Pons (tissue), 1 donor: Measurements from ENCODE around the gene ATF7IP2.
"Not testable (repeated sequence)": the region's sequence is repeated elsewhere in the genome, so short reads cannot be mapped to it uniquely, and the experiment has no call there.

ENCODE experiments used
- DNase-seq: peaks from one replicate; pipeline ENCODE4 v3.0.0-alpha.2; 2016; ENCODE audit warnings: low spot score

ATF7IP2 gene

GRCh38 chr16:10452208-10453158 is 66.6 kb downstream of the ATF7IP2 start:
- not testable (repeated sequence) for DNase-seq

- DNase-seq, result no peak
Observed at GRCh38 chr16:10453159-10453510, 67.3 kb downstream of the ATF7IP2 start.

- no peak for DNase-seq
Observed at GRCh38 chr16:10465821-10466220, 80.0 kb downstream of the ATF7IP2 start.

DNA sequence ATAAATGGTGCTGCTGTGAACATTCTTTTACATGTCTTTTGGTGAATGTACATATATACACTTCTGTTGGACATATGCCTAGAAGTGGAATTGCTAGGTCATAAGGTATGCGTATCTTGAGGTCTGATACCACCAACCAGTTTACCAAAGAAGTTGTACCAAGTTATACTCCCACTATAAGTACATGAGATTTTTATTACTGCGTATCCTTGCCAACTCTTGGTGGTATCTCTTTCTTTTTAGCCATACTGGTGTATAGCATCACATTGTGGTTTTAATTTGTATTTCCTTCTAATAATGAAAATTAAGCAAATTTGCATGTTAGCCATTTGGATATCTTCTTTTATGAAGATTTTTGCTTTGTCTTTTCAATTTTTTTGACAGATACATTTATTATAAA is 80.5 kb downstream of the ATF7IP2 start:
- no peak for DNase-seq

DNA sequence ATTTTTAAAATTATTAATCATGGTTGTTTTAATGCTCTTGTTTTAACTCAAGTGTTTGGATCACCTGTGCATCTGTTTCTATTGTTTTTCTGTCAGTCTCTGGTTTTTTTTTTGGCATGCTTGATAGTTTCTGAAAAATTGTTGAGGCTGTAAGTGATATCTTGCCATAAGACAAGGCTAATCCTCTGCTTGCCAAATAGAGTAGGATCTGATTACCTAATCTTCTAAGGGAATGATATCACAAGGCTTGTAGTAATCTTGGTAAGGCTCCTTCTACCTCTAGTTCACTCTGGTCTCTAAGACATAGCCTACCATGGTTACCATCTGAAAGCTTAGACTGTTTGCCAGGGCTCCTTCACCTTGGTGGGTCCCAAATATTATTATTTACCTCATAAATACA is 81.0 kb downstream of the ATF7IP2 start:
- DNase-seq, result no peak

DNA sequence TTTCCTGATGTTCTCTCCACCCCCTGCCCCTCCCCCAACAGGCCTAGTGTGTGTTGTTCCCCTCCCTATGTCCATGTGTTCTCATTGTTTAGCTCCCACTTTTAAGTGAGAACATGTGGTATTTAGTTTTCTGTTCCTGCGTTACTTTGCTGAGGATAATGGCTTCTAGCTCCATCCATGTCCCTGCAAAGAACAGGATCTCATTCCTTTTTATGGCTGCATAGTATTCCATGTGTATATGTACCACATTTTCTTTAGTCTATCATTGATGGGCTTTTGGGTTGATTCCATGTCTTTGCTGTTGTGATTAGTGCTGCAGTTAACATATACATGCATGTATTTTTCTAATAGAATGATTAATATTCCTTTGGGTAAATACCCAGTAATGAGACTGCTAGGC is 90.8 kb downstream of the ATF7IP2 start:
- DNase-seq, result not testable (repeated sequence)

- DNase-seq, result no peak
Observed at GRCh38 chr16:10480151-10480550, 94.3 kb downstream of the ATF7IP2 start.

DNA sequence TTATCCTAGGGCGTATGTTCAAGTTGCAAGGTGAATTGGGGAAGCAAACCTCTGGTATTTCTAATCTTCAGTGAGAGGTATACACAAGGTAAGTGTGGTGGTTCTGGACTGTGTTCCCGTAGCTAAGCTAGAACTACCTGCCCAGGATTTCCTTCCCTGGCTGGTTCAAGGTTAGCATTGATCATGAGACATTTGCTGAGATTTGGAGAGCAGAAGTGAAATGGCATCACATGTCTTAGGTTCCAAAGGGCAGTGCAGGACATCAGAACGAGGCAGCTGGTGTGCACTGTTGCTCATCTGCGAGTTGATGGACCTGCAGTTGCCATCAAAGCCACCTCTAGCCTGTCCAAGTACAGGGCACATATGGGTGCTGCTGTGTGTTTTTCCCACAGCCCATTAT is 99.3 kb downstream of the ATF7IP2 start:
- DNase-seq, result no peak

GRCh38 chr16:10485698-10486382 is 100.0 kb downstream of the ATF7IP2 start:
- no peak for DNase-seq

DNA sequence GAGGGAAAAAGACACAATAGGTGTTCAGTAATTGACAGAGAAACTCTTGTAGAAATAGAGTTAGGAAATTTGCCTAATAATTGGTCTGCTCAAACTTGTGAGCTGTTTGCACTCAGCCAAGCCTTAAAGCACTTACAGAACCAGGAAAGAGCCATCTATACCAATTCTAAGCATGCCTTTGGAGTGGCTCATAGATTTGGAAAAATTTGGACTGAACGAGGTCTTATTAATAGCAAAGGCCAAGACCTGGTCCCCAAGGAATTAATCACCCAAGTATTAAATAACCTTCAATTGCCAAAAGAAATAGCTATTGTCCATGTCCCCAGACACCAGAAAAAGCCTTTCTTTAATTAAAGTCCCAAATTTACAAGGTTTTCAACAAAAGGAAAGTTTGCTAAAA is 104.3 kb downstream of the ATF7IP2 start:
- no peak for DNase-seq

DNA sequence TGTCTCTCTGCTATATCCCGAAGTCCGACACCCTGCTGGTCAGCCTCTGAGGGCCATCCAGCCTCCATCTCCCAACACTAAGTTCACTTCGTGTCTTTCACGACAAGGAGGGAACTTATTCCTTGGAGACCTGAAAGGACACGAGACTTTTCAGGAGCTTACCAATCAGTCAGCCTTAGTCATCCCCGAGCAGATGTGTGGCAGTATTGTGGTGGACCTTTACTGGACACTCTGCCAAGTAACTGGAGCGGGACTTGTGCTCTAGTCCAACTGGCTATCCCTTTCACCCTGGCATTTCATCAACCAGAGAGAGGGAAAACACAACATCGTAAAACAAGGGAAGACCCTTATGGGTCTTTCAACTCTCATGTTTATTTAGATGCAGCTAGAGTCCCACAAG is 107.4 kb downstream of the ATF7IP2 start:
- no peak for DNase-seq

DNA sequence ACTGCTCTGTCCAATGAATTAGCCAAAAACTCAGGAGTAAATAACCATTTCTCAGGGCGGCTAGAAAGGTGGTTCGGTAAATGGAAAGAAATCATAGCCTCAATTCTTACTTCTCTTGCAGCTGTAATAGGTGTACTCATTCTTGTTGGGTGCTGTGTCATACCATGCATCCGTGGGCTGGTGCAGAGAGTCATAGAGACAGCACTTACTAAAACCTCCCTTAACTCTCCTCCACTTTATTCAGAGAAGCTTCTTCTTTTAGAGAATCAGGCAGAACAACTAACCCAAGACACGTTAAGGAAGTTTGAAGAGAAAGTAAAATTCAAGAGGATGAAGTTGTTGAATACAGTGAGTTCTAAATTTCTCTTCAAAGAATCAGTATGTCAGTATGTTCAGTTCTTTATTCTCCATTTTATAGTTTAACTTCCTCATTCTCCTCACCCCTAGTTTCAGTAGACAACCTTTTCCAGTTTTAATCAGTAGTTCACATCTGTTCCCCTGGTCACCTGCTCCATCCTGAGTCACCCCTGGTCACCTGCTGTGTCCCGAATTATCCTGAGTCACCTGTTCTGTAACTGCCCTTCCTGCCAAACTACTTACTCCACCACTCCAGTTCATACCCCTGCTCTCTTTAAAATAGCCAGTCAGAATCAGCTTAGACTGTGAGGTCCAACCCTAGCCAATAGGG is 108.6 kb downstream of the ATF7IP2 start:
- no peak for DNase-seq

DNA sequence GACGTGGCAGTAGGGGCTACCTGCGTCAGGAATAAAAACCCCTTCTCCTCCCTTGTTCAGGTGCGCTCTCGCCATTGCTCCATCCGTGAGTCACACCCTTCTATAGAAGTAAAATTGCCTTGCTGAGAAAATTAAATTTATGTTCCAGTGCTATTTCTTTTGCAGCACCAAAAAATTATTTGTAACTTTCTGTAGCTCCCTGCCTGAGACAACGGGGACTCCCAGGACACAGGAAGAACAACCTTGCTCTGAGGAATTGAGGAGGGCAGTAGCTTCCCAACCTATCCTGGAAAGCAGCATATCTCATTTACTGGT is 109.1 kb downstream of the ATF7IP2 start:
- DNase-seq, result no peak

DNA sequence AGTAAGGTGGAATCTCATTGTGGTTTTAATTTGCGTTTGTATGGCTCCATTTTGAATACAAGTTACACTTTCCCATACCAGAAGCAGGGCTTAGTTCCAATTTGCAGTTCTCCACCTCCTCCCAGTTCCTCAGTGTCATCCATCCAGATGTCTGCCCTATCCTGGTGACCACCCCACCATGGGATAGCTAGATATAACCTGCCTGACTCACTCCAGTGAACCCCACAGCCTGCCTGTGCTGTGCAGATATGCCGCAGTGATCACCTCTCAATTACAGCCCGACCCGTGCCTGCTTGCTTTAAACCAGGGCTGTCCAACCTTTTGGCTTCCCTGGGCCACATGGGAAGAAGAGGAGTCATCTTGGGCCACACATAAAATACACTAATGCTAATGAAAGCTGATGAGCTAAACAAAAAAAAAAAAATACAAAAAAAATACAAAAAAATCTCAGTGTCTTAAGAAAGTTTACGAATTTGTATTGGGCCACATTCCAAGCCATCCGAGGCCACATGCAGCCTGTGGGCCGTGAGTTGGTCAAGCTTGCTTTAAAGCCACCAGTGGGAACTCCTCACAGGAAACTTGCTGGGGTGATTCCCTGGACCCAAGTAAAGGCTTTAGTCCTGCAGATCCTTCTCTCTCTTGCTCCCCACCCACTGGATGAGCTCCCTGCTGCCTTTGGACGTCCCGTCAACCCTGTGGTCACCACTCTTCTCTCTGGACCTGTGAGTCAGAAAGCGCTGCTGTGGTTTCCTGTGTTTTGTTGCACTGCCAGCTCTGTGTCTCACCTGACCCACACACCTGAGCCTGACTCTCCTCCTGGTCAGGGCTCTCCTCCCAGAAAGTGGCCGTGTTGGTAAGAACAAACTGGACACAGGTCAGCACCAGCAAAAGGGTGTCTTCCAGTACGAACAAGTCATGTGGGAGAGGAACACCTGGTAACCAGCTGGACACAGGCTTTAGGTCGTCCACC is 111.6 kb downstream of the ATF7IP2 start:
- DNase-seq, result no peak

GRCh38 chr16:10500582-10500981 is 114.7 kb downstream of the ATF7IP2 start:
- no peak for DNase-seq

- no peak for DNase-seq
Observed at GRCh38 chr16:10501016-10501607, 115.3 kb downstream of the ATF7IP2 start.

- no peak for DNase-seq
Observed at GRCh38 chr16:10502776-10503175, 116.9 kb downstream of the ATF7IP2 start.

DNA sequence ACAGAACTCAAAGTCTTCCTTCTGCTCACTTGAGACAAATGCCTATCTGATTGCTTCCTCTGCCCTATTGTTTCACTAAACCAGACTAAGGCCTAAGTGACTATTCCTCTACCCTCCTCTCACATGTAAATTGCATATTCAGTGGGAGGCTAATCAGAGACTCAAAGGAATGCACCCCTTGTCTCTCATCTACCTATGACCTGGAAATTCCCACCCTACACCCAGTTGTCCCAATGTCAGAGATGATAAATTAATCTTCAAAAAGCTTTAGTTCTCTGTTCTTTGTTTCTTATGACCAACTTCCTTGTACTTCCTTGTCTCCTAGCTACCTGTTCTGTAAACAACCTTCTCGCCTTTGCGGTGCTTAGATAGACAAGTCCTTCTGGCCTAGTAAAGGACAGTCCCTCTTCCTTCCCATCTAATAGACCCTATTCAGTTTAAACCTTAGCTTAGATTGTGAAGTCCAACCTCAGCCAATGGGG is 118.6 kb downstream of the ATF7IP2 start:
- DNase-seq, result no peak

DNA sequence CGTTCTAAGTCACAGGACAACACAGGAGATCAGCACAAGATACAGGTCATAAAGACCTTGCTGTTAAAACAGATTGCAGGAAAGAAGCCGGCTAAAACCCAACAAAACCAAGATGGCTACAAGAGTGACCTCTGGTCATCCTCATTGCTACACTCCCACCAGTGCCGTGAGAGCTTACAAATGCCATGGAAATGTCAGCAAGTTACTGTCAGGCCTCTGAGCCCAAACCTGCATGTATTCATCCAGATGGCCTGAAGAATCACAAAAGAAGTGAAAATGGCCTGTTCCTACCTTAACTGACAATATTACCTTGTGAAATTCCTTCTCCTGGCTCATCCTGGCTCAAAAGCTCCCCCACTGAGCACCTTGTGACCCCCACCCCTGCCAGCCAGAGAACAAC is 119.4 kb downstream of the ATF7IP2 start:
- DNase-seq, result not testable (repeated sequence)

DNA sequence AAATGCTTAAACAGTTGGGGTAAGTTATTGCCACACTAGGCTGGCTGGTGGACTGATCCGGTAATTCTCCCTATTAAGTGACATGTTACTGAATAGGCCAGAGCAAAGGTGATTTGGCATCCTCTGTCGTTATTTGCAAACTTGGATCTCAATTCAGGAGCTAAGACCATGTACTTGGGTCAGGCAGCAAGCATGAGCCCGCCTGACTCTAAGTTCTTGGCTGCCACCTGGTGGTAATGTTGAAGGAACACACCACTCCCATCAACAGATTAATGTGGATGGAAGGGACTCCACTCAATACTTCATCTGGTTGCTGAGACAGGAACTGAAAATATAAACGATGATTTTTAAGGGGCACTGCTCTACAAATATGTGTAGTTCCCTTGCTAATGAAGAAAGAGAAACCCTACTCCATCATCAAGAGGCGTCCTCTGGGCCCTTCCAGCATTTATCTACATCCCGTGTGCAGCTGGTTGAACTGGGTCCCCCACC is 123.7 kb downstream of the ATF7IP2 start:
- peak; percentile 90 for DNase-seq

GRCh38 chr16:10510279-10510678 is 124.4 kb downstream of the ATF7IP2 start:
- DNase-seq, result no peak
